Eye (tissue), 1 donor: ENCODE measurements around the gene OR2F1.
"Not testable (repeated sequence)": the region's sequence is repeated elsewhere in the genome, so short reads cannot be mapped to it uniquely, and the experiment has no call there.

Experiments used
- DNase-seq: peaks from one replicate; pipeline ENCODE4 v3.0.0-alpha.2; 2015

The OR2F1 gene

GRCh38 chr7:144010821-144011220 lies 56.2 kb downstream of the OR2F1 start:
- DNase-seq, result not testable (repeated sequence)

- no peak for DNase-seq
Observed at GRCh38 chr7:144011458-144012230, 57.0 kb downstream of the OR2F1 start.
